NCI-H187 treated with DMSO at 0.1 percent for 48 hours (cell line): ENCODE measurements around the gene HEXA.

Experiments
- DNase-seq: peaks from one replicate; lab custom pipeline; 2025; lab: John Stamatoyannopoulos, UW

The HEXA gene

GRCh38 chr15:72319360-72319984 is 56.3 kb downstream of the HEXA start:
- DNase-seq: no peak

GRCh38 chr15:72318408-72318942 is 57.3 kb downstream of the HEXA start:
- no peak for DNase-seq

GRCh38 chr15:72315706-72316370 is 60.0 kb downstream of the HEXA start:
- no peak for DNase-seq

GRCh38 chr15:72313881-72314280 is 61.9 kb downstream of the HEXA start:
- no peak for DNase-seq

- DNase-seq: no peak
Measured at GRCh38 chr15:72313448-72313840, 62.4 kb downstream of the HEXA start.

GRCh38 chr15:72312605-72313447 is 63.0 kb downstream of the HEXA start:
- peak; percentile 24 for DNase-seq

- DNase-seq: no peak
Measured at GRCh38 chr15:72307026-72307425, 68.8 kb downstream of the HEXA start.

GRCh38 chr15:72306211-72306785 is 69.5 kb downstream of the HEXA start:
- no peak for DNase-seq

- DNase-seq: no peak
Measured at GRCh38 chr15:72304596-72304995, 71.2 kb downstream of the HEXA start.

- no peak for DNase-seq
Measured at GRCh38 chr15:72302955-72303354, 72.9 kb downstream of the HEXA start.
